GM19468 (cell line): ENCODE measurements around the gene ZC3H7A.

Source experiments
- ATAC-seq: cut with Tn5 transposase; IDR thresholded peaks from one replicate; pipeline ENCODE4 v1.9.1; 2021; ENCODE audit warnings: mild to moderate bottlenecking, moderate library complexity, moderate number of reproducible peaks; ENCODE audit not compliant: unreplicated experiment; ENCODE audit errors: extremely low read depth

ZC3H7A gene

DNA sequence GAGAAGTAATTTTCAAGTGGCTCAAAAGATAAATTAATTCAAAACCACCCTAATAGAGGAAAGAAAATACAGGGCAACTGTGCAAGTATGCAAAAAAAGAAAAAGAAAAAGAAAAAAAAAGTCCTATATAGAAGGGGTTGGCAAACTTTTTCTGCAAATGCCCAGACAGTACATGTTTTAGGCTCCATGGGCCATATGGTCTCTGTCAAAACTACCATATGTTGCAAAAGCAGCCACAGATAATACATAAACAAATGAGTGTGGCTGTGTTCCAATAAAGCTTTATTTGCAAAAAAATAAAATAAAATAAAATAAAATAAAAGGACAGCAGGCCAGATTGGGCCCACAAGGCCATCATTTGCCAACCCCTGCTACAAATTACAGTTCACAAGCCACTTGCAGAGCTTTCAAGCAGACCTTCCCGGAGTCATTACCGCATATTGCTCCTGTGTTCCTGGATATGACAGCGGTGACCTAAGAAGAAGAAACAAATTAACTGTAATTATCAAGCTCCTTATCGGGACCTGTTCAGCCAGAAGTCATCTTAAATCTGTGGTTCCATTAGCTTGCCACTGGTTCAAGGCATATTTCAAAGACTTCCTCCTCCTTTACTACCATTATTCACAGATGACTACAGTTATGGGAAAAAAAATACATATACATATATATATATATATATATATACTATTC lies 15.9 kb downstream of the ZC3H7A start:
- ATAC-seq: no peak

DNA sequence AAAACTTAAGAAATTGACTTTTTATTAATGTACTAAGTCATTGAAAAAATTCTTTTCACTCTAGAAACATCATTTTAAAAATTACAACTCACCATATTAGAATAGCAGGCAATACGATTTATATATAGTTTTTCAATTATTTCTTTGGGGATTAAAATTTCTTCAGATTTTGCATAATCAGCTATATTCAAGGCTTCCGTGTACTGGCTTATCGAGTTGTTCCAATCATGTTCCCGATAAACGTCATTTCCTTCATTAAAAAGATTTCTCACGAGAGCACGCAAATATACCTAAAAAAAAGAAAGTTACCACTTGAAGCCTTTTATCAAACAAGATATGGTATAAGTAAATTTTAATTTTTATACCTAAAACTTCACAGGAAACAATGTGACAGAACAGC lies 18.0 kb downstream of the ZC3H7A start:
- no peak for ATAC-seq

DNA sequence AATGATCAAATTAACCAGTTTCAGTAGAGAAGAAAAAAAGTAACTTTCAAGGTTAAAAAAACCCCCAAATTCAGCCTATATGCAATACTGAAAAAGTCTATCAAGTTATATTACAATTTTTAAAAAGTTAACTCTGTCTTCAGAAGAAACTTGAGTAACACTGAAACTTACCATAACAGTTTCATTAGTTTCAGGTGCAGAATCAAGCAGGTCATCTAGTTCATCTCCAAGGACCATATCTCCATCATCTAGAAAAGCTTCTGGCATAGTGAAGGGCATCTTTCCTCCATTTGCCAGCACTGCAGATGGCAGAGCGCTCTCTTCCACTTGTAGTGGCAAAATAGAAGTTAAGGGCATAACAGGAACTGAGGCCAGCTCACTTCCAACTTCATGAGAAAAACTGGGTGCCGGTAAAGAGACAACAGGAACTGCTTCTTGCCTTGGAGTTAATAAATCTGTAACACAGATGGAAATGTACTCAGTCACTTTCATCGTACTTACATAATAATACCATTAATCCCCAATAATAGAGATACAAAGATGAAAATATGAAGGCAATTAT lies 22.9 kb downstream of the ZC3H7A start:
- no peak for ATAC-seq

DNA sequence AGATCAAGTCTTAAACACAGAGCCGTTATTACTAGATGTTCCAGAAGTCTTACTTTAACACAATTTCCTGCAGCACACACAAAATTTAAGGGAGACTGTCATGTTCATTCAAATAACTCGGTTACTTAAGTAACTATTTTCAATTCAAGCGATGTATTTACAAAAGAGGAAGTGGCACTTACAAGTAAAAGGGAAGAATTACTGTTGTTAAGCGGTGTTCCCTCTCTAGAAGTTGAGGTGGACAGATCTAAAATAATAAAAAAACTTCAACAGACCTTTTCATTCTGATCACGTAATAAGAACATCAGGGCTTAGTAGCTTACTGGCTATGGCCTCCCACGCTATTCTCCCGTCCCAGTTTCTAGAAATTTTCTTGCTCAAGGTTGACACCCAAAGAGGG lies 28.2 kb downstream of the ZC3H7A start:
- ATAC-seq: no peak

- no peak for ATAC-seq
These were observed 34.6 kb downstream of the ZC3H7A start for GRCh38 chr16:11762431-11762830.

DNA sequence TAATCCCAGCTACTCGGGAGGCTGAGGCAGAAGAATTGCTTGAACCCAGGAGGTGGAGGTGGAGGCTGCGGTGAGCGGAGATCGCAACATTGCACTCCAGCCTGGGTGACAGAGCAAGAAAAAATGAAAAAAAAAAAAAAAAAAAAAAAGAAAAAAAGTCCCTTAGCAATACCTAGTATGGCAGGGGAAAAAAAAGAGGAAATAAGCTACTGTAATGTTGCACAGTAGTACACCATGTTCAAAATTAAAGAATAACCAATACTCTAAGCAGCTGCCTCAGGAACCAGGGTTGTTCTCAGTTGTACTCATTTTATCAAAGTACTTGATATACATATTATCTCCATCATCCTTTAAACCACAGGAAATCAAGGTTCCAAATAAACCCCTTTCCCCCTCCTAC lies 37.1 kb downstream of the ZC3H7A start:
- ATAC-seq: no peak

DNA sequence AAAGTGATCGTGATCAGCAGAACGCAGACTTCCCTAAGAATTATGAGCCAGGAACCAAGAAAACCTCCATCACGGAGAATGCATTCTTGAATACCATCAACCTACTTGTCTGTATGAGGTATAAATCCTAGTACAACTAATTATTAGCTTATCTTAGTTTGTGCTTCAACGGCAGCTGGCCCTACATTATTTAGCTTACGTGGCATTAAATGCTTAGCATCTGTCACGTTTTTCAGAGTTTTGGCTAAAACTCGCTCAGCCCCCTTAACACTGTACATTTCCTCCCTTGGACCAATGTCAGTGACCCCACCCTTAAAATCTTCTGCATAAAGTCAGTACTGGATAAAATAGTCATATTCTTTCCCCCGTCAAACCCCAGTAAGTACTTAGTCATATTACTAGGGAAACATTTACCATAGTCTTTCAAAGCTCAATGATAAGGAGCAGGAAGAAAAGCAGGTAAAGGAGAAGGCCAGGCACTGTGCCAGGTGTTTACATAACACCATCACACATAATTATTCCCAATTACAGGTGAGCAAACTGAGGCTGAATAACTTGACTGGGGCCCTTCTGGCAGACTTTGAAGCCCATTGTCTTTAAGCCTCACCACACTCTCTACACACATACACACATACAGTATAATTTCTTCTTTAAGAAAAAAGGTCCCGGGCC lies 37.8 kb downstream of the ZC3H7A start:
- no peak for ATAC-seq

GRCh38 chr16:11757671-11758545 lies 39.1 kb downstream of the ZC3H7A start:
- ATAC-seq: no peak

DNA sequence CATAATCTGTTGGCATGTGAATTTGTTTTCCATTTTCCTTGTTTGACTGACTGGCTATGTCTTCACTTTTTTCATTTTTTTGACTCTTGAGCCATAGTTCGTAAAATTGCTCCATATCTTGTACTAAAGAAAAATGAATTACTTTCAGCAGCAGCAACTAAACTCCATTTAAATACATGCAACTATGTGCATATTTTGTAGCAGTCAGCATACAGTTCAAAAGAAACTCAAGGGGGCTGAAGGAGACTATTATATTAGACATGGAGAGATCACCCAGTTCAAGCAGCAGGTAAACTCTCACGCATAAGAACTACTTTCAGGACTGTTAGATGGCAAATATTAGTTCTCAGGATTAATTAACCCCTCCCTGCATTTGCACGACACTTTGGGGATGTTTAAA lies 40.8 kb downstream of the ZC3H7A start:
- no peak for ATAC-seq

- ATAC-seq: no peak
These were observed 41.9 kb downstream of the ZC3H7A start for GRCh38 chr16:11755022-11755760.

- ATAC-seq: no peak
These were observed 44.2 kb downstream of the ZC3H7A start for GRCh38 chr16:11752856-11753255.

DNA sequence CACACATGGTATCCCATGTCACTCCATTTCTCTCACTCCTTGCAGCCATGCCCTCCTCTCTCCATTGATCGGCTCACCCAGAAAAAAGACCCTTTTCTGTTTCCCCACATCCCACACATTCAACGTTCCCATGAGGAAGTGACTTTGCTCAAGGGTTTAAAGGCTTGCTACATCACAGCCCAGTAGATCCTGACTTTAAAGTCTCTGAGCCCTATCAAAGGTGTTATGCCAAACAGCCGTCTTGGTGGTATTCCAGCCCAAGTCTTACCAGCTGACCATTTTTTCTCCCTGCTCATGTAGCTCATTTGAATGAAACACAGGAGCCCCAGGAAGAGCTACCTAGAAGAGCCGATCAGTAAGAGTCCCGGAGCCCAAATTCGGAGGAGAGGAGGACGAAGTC lies 47.0 kb downstream of the ZC3H7A start:
- no peak for ATAC-seq

GRCh38 chr16:11748404-11749254 lies 48.4 kb downstream of the ZC3H7A start:
- no peak for ATAC-seq

DNA sequence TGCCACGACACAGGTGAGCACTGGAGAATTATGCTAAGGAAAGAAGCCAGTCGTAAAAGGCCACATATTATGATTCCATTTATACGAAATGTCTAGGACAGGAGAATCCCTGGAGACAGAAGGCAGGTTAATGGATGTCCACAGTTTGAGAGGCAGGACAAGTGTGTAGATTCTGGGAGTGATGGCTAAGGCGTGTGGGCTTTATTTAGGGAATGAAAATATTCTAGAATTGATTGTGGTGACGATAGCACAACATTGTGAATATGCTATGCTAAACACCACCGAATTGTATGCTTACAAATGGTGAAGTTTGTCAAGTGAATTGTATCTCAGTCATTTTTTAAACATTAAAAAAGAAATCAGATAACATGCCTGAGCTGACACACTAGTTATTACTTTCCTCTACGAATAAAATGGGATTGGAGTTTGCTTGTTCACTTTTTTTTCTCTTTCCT lies 49.1 kb downstream of the ZC3H7A start:
- no peak for ATAC-seq

DNA sequence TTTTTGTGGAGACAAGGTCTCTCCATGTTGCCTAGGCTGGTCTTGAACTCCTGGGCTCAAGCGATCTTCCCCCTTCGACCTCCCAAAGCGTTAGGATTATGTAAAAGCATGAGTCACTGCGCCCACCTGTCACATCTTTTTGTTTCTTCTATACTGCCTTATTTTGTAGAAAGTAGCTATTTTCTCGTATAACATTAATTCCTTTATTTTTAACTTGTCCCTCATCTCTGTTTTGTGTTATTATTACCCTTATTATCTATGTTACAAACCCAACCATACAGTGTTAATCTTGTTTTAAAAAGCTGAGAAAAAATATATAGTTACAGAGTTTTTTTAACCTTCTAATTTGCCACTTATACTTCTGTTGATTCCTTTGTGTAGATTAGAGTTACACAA lies 53.0 kb downstream of the ZC3H7A start:
- no peak for ATAC-seq

DNA sequence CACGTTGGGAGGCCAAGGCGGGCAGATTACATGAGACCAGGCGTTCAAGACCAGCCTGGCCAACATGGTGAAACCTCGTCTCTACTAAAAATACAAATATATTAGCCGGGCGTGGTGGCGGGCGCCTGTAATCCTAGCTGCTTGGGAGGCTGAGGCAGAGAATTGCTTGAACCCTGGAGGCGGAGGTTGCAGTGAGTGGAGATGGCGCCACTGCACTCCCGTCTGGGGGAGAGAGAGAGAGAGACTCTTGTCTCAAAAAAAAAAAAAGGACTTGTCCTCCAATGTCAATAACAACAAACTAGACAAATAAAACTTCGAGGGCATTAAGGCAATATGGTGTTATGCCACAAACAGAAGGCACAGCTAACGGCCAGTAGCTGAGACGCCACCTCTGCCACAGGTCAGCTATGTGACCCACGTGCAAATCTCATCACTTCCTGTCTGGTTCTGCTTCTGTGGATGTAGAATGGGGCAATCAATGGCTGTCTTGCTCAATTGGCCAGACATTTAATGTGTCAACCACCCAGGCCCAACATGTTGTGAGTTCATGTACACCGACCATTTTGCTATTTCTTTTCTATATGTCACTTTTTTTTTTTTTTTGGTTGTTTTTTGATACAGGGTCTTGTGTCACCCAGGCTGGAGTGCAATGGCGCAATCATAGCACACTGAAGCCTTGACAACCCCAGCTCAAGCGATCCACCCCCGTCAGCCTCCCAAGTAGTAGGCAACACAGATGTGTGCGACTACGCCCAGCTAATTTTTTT lies 53.6 kb downstream of the ZC3H7A start:
- no peak for ATAC-seq

GRCh38 chr16:11742536-11743307 lies 54.3 kb downstream of the ZC3H7A start, which contains the start of gene TXNDC11:
Gene TXNDC11 (minus strand): TSS chr16:11742857. CDS start chr16:11742730, 127 bp downstream.
- ATAC-seq: peak; percentile 80
